Mesangial cell (primary cell): ENCODE data around the gene CASQ2. TPM values are rescaled to one million over a fixed set of nuclear protein-coding genes. Genes with fewer than 3 reads are reported as not detected.

Experiments used
- total RNA-seq: library from RNA; depleted of rRNA; stranded (reverse); fragments of >200 nt; gene quantifications from 2 replicates; pipeline ENCODE4 v1.2.3, GENCODE V29; 2015

CASQ2 gene
- not detected in 2 replicates for total RNA-seq

DNA sequence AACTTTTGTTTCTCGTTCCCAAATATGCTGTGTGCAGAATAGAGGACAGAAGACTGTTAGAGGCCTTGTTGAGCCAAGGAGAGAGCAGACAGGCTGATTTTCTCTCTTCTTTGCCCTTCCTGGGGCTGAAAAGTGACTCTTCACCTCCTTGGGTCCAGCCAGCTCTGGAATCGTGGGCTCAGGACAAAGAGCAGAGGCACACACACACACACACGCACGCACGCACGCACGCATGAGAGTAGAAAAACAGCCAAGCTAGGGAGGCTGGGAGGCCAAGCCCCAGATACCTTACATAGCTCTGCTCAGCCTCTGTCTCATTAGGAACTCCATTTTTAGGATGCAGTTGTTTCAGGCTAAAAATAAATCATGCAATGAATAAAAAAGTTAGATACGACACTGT lies at the start of gene CASQ2:
Gene CASQ2, minus strand, starts transcription at position 166 of the 400 bp plus-strand sequence. CDS start 173 bp downstream, outside the sequence.

Other genes starting within 250 kb of the CASQ2 start
- 12.2 and 29.0 TPM in 2 replicates for gene VANGL1, start 126.7 kb downstream of the CASQ2 start, total RNA-seq
- not detected in 2 replicates for gene NHLH2, start 72.4 kb upstream of the CASQ2 start, total RNA-seq
- 0.81 and 3.0 TPM in 2 replicates for gene SLC22A15, start 207.8 kb upstream of the CASQ2 start, total RNA-seq